PC-3 (cell line): ENCODE data around the gene PPP3R1. TPM values are rescaled to one million over a fixed set of nuclear protein-coding genes. Genes with fewer than 3 reads are reported as not detected.
A peak's percentile ranks its signal among the peaks of the same experiment; 100 is the strongest.

Experiments used
- ATAC-seq: fragments of 200-7000 bp; cut with Tn5 transposase; 2 replicates; pipeline ENCODE4 v1.9.1; 2020; ENCODE audit warnings: mild to moderate bottlenecking, moderate library complexity
- BruUV-seq: library from RNA; stranded (reverse); fragments of 400-500 nt; replicated peaks from 2 replicates; lab custom pipeline; 2021; lab: Mats Ljungman, UMichigan
- CTCF ChIA-PET: fragments of 300-600 bp; sonication (Branson Sonifier 250); formaldehyde crosslinking; loops from one replicate; lab custom pipeline; 2022; ENCODE audit warnings: antibody characterized with exemption; lab: Charles Lee
- POLR2A ChIA-PET: fragments of 300-600 bp; sonication (Branson Sonifier 250); formaldehyde crosslinking; loops from one replicate; lab custom pipeline; 2022; ENCODE audit warnings: antibody characterized with exemption; ENCODE audit not compliant: unreplicated experiment; lab: Charles Lee
- DNase-seq: peaks from one replicate; pipeline ENCODE4 v3.0.0-alpha.2; 2015
- H2AFZ ChIP-seq: fragments of 300-600 bp; sonication (generic); 2 replicates; pipeline ENCODE4 v1.6.0; 2016; ENCODE audit warnings: antibody characterized with exemption, low read length
- H3F3A ChIP-seq: fragments of 300-600 bp; sonication (generic); one replicate; pipeline ENCODE4 v1.6.0; 2017; ENCODE audit warnings: antibody characterized with exemption, low read length, control low read depth, mild to moderate bottlenecking; ENCODE audit not compliant: unreplicated experiment
- H3K27ac ChIP-seq: fragments of 300-600 bp; sonication (generic); 2 replicates; pipeline ENCODE4 v1.5.1; 2016; ENCODE audit warnings: mild to moderate bottlenecking, low read length
- H3K27me3 ChIP-seq: fragments of 300-600 bp; sonication (generic); 2 replicates; pipeline ENCODE4 v1.6.1; 2016; ENCODE audit warnings: low read length, mixed read lengths
- H3K36me3 ChIP-seq: fragments of 300-600 bp; sonication (generic); 2 replicates; pipeline ENCODE4 v1.6.1; 2016; ENCODE audit warnings: low read depth, mixed run types, low read length, mixed read lengths
- H3K4me1 ChIP-seq: fragments of 300-600 bp; sonication (generic); 2 replicates; pipeline ENCODE4 v1.5.1; 2016; ENCODE audit warnings: low read length; ENCODE audit not compliant: insufficient read depth
- H3K4me2 ChIP-seq: fragments of 300-600 bp; sonication (generic); 2 replicates; pipeline ENCODE4 v1.6.0; 2016; ENCODE audit warnings: low read length
- H3K4me3 ChIP-seq: fragments of 300-600 bp; sonication (generic); 2 replicates; pipeline ENCODE4 v1.5.1; 2016; ENCODE audit warnings: mild to moderate bottlenecking, low read length, mixed read lengths
- H3K79me2 ChIP-seq: fragments of 300-600 bp; sonication (generic); 2 replicates; pipeline ENCODE4 v1.6.1; 2017; ENCODE audit warnings: low read length, mixed read lengths
- H3K9ac ChIP-seq: fragments of 300-600 bp; sonication (generic); 2 replicates; pipeline ENCODE4 v1.6.0; 2016; ENCODE audit warnings: mild to moderate bottlenecking, low read length
- H3K9me2 ChIP-seq: fragments of 300-600 bp; sonication (generic); replicated peaks from 2 replicates; pipeline ENCODE4 v1.6.1; 2016; ENCODE audit warnings: mixed run types, low read length, mixed read lengths
- H3K9me3 ChIP-seq: fragments of 300-600 bp; sonication (generic); 2 replicates; pipeline ENCODE4 v1.6.1; 2016; ENCODE audit warnings: low read length, mixed read lengths
- H4K20me1 ChIP-seq: fragments of 300-600 bp; sonication (generic); 2 replicates; pipeline ENCODE4 v1.6.1; 2016; ENCODE audit warnings: low read length, mixed read lengths
- CTCF ChIP-seq: fragments of 300-600 bp; sonication (generic); conservative IDR thresholded peaks from 2 replicates; pipeline ENCODE4 v1.5.1; 2017; ENCODE audit warnings: antibody characterized with exemption, low read depth, mild to moderate bottlenecking, low read length
- EZH2 ChIP-seq: fragments of 300-600 bp; sonication (generic); IDR thresholded peaks from one replicate; pipeline ENCODE4 v1.6.1; 2017; ENCODE audit warnings: antibody characterized with exemption, mild to moderate bottlenecking, low read length; ENCODE audit not compliant: unreplicated experiment
- EZH2phosphoT487 ChIP-seq: fragments of 300-600 bp; sonication (generic); IDR thresholded peaks from 2 replicates; pipeline ENCODE4 v1.6.1; 2018; ENCODE audit warnings: mild to moderate bottlenecking, antibody characterized with exemption, low read length, borderline replicate concordance
- intact Hi-C: fragments of 100-400 bp; cut with micrococcal nuclease; formaldehyde crosslinking; loops from 2 replicates; pipeline ENCODE4 v1.9.0; 2023
- total RNA-seq: library from RNA; depleted of rRNA; stranded (reverse); fragments of >200 nt; gene quantifications from 2 replicates; pipeline ENCODE4 v1.2.3, GENCODE V29; 2014

The PPP3R1 gene
- total RNA-seq, 1 experiment from 2014 or later, result 13.7 TPM

GRCh38 chr2:68251187-68251854 lies 1.0 kb downstream of the PPP3R1 start:
- DNase-seq (peak; percentile 93), ATAC-seq (peak; percentile 60)
- TF ChIP-seq CTCF (peak; percentile 69), EZH2phosphoT487 (no peak), EZH2 (no peak)
- peaks cover 41% of the 10 kb centered on the region for H3K4me1 ChIP-seq
- ChIA-PET POLR2A (interaction anchor here (0.6 kb wide), 1 partner anchor 104 kb away, joined by 4 read pairs; no protein-coding TSS in a partner anchor), CTCF (interaction anchor here (1.3 kb wide), 1 partner anchor 94 kb away, joined by 6 read pairs; the partner anchor contains the start of gene PNO1)
- H3K79me2 ChIP-seq, result peaks cover 72% of the 10 kb centered on the region
- H3K27me3 ChIP-seq, result no peaks in the 10 kb centered on the region
- peak overlapping the region; percentile 58 for H3K27ac ChIP-seq
- peak overlapping the region; percentile 94 for H3K4me2 ChIP-seq
- peaks cover 46% of the 10 kb centered on the region for H4K20me1 ChIP-seq
- H3K9me2 ChIP-seq, result no peaks in the 10 kb centered on the region
- no peaks in the 10 kb centered on the region for H3F3A ChIP-seq
- no peaks in the 10 kb centered on the region for H3K9me3 ChIP-seq
- no TSS peak for BruUV-seq
- peak overlapping the region; percentile 68 for H2AFZ ChIP-seq
- H3K36me3 ChIP-seq, result no peaks in the 10 kb centered on the region
- intact Hi-C loops, result loop anchor here (1.0 kb wide), 2 partner anchors 55 to 94 kb away; partner anchors contain the start of gene PNO1
- H3K9ac ChIP-seq, result peak overlapping the region; percentile 74
- H3K4me3 ChIP-seq, result peak overlapping the region; percentile 74

- Histone ChIP-seq H3K79me2 (peaks cover 78% of the 10 kb centered on the region), H3K4me1 (peaks cover 35% of the 10 kb centered on the region), H3K36me3 (no peaks in the 10 kb centered on the region), H3K27me3 (no peaks in the 10 kb centered on the region), H2AFZ (peak overlapping the region; percentile 68; the same call in 1 of the 2 replicates), H3K4me3 (peak overlapping the region; percentile 74), H3K27ac (peak overlapping the region; percentile 58), H3K9me3 (no peaks in the 10 kb centered on the region), H3F3A (no peaks in the 10 kb centered on the region), H4K20me1 (peaks cover 49% of the 10 kb centered on the region), H3K9me2 (no peaks in the 10 kb centered on the region), H3K4me2 (peak overlapping the region; percentile 94), H3K9ac (peak overlapping the region; percentile 74)
- CTCF ChIA-PET, result interaction anchor here (0.9 to 1.3 kb wide), 2 partner anchors 41 to 93 kb away, joined by 3 to 6 read pairs; partner anchors contain the start of gene PNO1
- DNase-seq (peak; percentile 22), ATAC-seq (no peak; the same call in 1 of the 2 replicates)
- TSS peak; percentile 38 for BruUV-seq
- intact Hi-C loops, result loop anchor here (1.0 kb wide), 2 partner anchors 54 to 93 kb away; partner anchors contain the start of gene PNO1
- POLR2A ChIA-PET, result interaction anchor here (0.6 kb wide), 1 partner anchor 105 kb away, joined by 4 read pairs; no protein-coding TSS in a partner anchor
- TF ChIP-seq EZH2 (no peak), EZH2phosphoT487 (no peak), CTCF (no peak)
Measured at GRCh38 chr2:68250652-68251186, 1.6 kb downstream of the PPP3R1 start.
